ENCODE results near the gene CXCR4.

- TF ChIP-seq CTCF (conservative IDR thresholded peaks at IDR 0.05; ENCODE audit: low read length) (no peak), EZH2phosphoT487 (IDR thresholded peaks at IDR 0.05; ENCODE audit: borderline replicate concordance) (no peak)
Measured at GRCh38 chr2:136112317-136113208, 5.4 kb downstream of the CXCR4 start.

All from Loucy (cell line).